ENCODE measurements around the gene STAG1.

- TF ChIP-seq CTCF (conservative IDR thresholded peaks at IDR 0.05 in 1 of 2, IDR thresholded peaks at IDR 0.05 in 1 of 2; ENCODE audit: low read depth in 1 of 2, low read length in 2 of 2) = no peak
- TF ChIP-seq EZH2 (IDR thresholded peaks at IDR 0.05; ENCODE audit: low read length, missing control alignments) = no peak
Measured at GRCh38 chr3:136409549-136409948, 342.6 kb downstream of the STAG1 start.

Measured in fibroblast of lung (primary cell).